Smooth muscle cell (in vitro differentiated cells): ENCODE measurements around the gene KIF20B. TPM values are rescaled to one million over a fixed set of nuclear protein-coding genes. Genes with fewer than 3 reads are reported as not detected.

Experiments
- DNase-seq: peaks from one replicate; lab custom pipeline; 2025; ENCODE audit not compliant: unreplicated experiment; lab: John Stamatoyannopoulos, UW
- H2AFZ ChIP-seq: fragments of 200-600 bp; sonication (generic); 2 replicates; pipeline ENCODE4 v1.6.0; 2016; ENCODE audit warnings: antibody characterized with exemption, low read depth, mild to moderate bottlenecking
- H3F3A ChIP-seq: fragments of 200-600 bp; sonication (generic); 2 replicates; pipeline ENCODE4 v1.6.0; 2017; ENCODE audit warnings: antibody characterized with exemption, low read depth
- H3K27ac ChIP-seq: fragments of 200-600 bp; sonication (generic); 2 replicates; pipeline ENCODE4 v1.5.1; 2016; ENCODE audit warnings: low read depth, mild to moderate bottlenecking
- H3K27me3 ChIP-seq: fragments of 200-600 bp; sonication (generic); 2 replicates; pipeline ENCODE4 v1.6.1; 2016; ENCODE audit warnings: low read depth, mild to moderate bottlenecking
- H3K36me3 ChIP-seq: fragments of 200-600 bp; sonication (generic); 2 replicates; pipeline ENCODE4 v1.5.1; 2016; ENCODE audit warnings: low read depth
- H3K4me1 ChIP-seq: fragments of 200-600 bp; sonication (generic); 2 replicates; pipeline ENCODE4 v1.5.1; 2016; ENCODE audit warnings: low read depth
- H3K4me2 ChIP-seq: fragments of 200-600 bp; sonication (generic); 2 replicates; pipeline ENCODE4 v1.6.0; 2016; ENCODE audit warnings: mild to moderate bottlenecking
- H3K4me3 ChIP-seq: fragments of 200-600 bp; sonication (generic); 2 replicates; pipeline ENCODE4 v1.5.1; 2016; ENCODE audit warnings: mild to moderate bottlenecking
- H3K79me2 ChIP-seq: fragments of 200-600 bp; sonication (generic); 2 replicates; pipeline ENCODE4 v1.6.0; 2016; ENCODE audit warnings: low read depth, mild to moderate bottlenecking
- H3K9ac ChIP-seq: fragments of 200-600 bp; sonication (generic); 2 replicates; pipeline ENCODE4 v1.6.0; 2016; ENCODE audit warnings: low read depth
- H3K9me3 ChIP-seq: fragments of 200-600 bp; sonication (generic); replicated peaks from 2 replicates; pipeline ENCODE4 v1.5.1; 2016; ENCODE audit warnings: low read depth
- H4K20me1 ChIP-seq: fragments of 200-600 bp; sonication (generic); 2 replicates; pipeline ENCODE4 v1.6.0; 2016; ENCODE audit warnings: low read depth
- WGBS: methylation state at CpG from one replicate; pipeline ENCODE4 v1.1.7; 2016; ENCODE audit warnings: low lambda C conversion rate; 5-methylcytosine and 5-hydroxymethylcytosine counted together
- polyA plus RNA-seq: library from polyadenylated mRNA; unstranded; fragments of >200 nt; fragmentation: Nextera tagmentation; extraction: Ambion mirVana; gene quantifications from 2 replicates; pipeline ENCODE4 v1.2.1, GENCODE V29; 2016
- total RNA-seq: library from RNA; depleted of rRNA; stranded (reverse); fragments of >200 nt; gene quantifications from 2 replicates; pipeline ENCODE4 v1.2.3, GENCODE V29; 2014
- TF ChIP-seq, protein P1 (sequence below): fragments of 200-600 bp; sonication (generic); IDR thresholded peaks from 2 replicates; pipeline ENCODE4 v1.5.1; 2017; ENCODE audit warnings: borderline replicate concordance, mild to moderate bottlenecking, antibody characterized with exemption; ENCODE audit not compliant: insufficient read depth, poor library complexity, severe bottlenecking

Gene KIF20B
- total and polyA plus RNA-seq, 2 experiments from 2014 or later: 4.5 to 6.0 TPM

DNA sequence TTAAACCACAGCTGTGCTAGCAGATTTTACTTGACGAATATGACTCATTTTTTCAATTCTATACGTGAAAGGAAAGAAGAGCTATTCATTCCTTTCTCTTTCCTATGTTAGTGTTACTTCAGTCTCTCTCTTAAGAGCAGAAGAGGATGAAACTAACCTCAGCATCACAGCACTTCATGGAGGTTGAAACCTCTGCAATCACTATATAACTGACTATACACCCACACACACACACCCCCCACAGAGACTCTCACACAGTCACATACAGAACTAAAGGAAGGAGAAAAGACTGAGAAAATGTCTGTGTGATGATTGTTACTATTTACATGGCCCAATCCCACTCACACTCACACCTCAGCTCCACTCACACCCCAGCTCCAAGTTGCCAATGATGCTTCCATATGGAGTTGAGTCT is 104.2 kb downstream of the KIF20B start:
- WGBS: 10% methylated on average over 2 of the region's 2 CpGs
- Histone ChIP-seq H3K4me3 (no peak overlapping the region), H3K79me2 (no peaks in the 10 kb centered on the region), H3K9ac (no peak overlapping the region), H2AFZ (no peak overlapping the region), H3K4me1 (no peaks in the 10 kb centered on the region), H3K27ac (no peak overlapping the region), H3K9me3 (no peaks in the 10 kb centered on the region), H3F3A (no peaks in the 10 kb centered on the region), H3K4me2 (no peak overlapping the region), H3K36me3 (no peaks in the 10 kb centered on the region), H3K27me3 (no peaks in the 10 kb centered on the region), H4K20me1 (no peaks in the 10 kb centered on the region)
- TF ChIP-seq, protein P1, sequence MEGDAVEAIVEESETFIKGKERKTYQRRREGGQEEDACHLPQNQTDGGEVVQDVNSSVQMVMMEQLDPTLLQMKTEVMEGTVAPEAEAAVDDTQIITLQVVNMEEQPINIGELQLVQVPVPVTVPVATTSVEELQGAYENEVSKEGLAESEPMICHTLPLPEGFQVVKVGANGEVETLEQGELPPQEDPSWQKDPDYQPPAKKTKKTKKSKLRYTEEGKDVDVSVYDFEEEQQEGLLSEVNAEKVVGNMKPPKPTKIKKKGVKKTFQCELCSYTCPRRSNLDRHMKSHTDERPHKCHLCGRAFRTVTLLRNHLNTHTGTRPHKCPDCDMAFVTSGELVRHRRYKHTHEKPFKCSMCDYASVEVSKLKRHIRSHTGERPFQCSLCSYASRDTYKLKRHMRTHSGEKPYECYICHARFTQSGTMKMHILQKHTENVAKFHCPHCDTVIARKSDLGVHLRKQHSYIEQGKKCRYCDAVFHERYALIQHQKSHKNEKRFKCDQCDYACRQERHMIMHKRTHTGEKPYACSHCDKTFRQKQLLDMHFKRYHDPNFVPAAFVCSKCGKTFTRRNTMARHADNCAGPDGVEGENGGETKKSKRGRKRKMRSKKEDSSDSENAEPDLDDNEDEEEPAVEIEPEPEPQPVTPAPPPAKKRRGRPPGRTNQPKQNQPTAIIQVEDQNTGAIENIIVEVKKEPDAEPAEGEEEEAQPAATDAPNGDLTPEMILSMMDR: no peak
- no peak for DNase-seq

DNA sequence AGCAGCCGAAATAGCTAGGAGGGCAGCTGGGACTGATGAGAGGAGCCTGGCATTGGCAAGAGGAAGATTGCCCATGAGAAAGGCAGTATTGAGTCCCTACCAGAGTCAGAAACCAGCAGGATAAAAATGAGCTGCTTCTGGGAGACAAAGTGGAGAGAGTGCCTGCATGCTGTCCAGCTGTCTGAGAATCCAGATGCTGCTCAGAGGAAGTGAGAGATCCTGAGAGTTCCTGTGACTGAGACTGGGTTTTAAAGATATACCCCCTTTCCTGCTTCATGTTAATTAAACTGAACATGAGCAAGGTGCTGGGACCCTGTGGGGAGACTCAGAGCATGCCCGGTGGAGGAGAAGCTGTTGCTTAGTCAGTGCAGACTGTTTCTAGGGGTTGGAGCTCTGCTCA is 107.5 kb downstream of the KIF20B start:
- 77% methylated on average over 2 of the region's 2 CpGs for WGBS
- H3K9ac ChIP-seq: no peak overlapping the region

DNA sequence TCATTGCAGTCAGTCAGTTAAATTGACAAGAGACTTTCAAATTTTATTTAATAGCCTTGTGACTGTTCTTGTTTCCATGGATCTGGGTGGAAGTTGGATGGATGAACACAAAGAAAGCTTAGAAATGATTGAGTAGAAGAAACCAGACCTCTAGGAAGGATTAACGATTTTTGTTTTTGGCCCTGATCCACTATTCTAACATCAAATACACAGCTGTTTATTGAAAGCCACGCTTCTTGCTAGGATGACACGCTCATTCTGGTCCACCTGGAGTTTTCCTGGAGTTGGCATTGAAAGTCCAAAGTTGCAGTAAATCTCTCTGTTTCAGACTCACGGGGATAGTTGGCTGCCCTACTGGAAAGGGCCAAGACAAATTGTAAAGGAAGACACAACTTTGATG is 108.4 kb downstream of the KIF20B start:
- Histone ChIP-seq H3F3A (peaks cover 7% of the 10 kb centered on the region), H3K4me2 (no peak overlapping the region), H3K9me3 (no peaks in the 10 kb centered on the region), H3K36me3 (no peaks in the 10 kb centered on the region), H3K27me3 (no peaks in the 10 kb centered on the region), H3K79me2 (no peaks in the 10 kb centered on the region), H3K27ac (no peak overlapping the region), H3K4me3 (no peak overlapping the region), H3K9ac (no peak overlapping the region), H4K20me1 (no peaks in the 10 kb centered on the region), H3K4me1 (peaks cover 4% of the 10 kb centered on the region), H2AFZ (no peak overlapping the region)
- WGBS: 86% methylated on average over 4 of the region's 4 CpGs
- TF ChIP-seq, protein P1: no peak
- no peak for DNase-seq

More for the DNA sequence above, 107.5 kb downstream of the KIF20B start:
- no peak for DNase-seq
- Histone ChIP-seq H3K4me2 (no peak overlapping the region), H3K9me3 (no peaks in the 10 kb centered on the region), H2AFZ (peak overlapping the region; percentile 25), H3K27ac (no peak overlapping the region), H4K20me1 (no peaks in the 10 kb centered on the region), H3K79me2 (no peaks in the 10 kb centered on the region), H3K4me1 (peaks cover 4% of the 10 kb centered on the region), H3K36me3 (no peaks in the 10 kb centered on the region), H3F3A (peaks cover 7% of the 10 kb centered on the region), H3K27me3 (no peaks in the 10 kb centered on the region), H3K4me3 (no peak overlapping the region)
- TF ChIP-seq, protein P1: no peak

DNA sequence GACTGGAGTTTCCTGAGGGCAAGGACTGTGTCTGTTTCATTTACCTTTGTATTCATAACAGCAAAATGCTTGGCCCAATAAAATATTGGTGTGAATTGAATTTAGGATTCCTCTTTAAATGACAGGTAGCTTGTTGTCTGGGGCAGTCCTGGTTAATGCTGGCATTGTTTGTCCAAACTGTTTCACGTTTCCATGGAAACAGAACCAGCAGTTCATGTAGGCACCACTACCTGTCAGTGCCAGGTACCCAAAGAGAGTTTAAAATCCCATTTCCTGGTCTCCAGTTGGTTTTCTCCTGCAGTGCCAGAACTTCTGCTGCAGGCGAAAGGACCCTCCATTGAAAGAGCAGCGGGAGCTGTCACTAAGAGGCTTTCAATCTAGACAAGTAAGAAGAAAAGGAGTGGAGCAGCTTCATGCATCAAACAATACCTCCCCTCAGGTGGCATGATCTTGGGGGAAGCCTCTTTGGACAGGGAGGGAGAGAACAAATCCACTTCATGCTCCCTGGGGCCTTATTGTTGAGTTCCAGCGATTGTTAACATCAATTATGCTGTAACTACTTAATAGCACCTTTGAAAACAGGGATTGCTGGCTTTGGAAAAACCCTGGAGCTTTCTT is 109.6 kb downstream of the KIF20B start:
- H3K4me3 ChIP-seq: no peak overlapping the region
- no peaks in the 10 kb centered on the region for H4K20me1 ChIP-seq
- H3F3A ChIP-seq: peaks cover 7% of the 10 kb centered on the region
- H3K27me3 ChIP-seq: no peaks in the 10 kb centered on the region
- no peak overlapping the region for H2AFZ ChIP-seq
- H3K27ac ChIP-seq: no peak overlapping the region
- no peak overlapping the region for H3K4me2 ChIP-seq
- H3K4me1 ChIP-seq: peaks cover 4% of the 10 kb centered on the region
- TF ChIP-seq, protein P1: no peak
- 85% methylated on average over 4 of the region's 4 CpGs for WGBS
- no peak for DNase-seq
- H3K79me2 ChIP-seq: no peaks in the 10 kb centered on the region
- H3K9ac ChIP-seq: no peak overlapping the region
- no peaks in the 10 kb centered on the region for H3K36me3 ChIP-seq
- H3K9me3 ChIP-seq: no peaks in the 10 kb centered on the region
